DOHH2 (cell line): ENCODE data around the gene ATP8B1.
"Not testable (repeated sequence)": the region's sequence is repeated elsewhere in the genome, so short reads cannot be mapped to it uniquely, and the experiment has no call there.

Experiments used
- H3F3A ChIP-seq: fragments of 200-600 bp; sonication (generic), shearing (Covaris generic); 2 replicates; pipeline ENCODE4 v1.6.0; 2016; ENCODE audit warnings: antibody characterized with exemption, mild to moderate bottlenecking; ENCODE audit not compliant: control insufficient read depth, insufficient read depth
- H3K27ac ChIP-seq: fragments of 200-600 bp; sonication (generic); 2 replicates; pipeline ENCODE4 v1.5.1; 2014; ENCODE audit warnings: low read depth, mild to moderate bottlenecking, low read length, moderate library complexity
- H3K27me3 ChIP-seq: fragments of 200-600 bp; sonication (generic); 2 replicates; pipeline ENCODE4 v1.6.1; 2014; ENCODE audit warnings: mild to moderate bottlenecking, low read length, mixed read lengths; ENCODE audit not compliant: control insufficient read depth
- H3K36me3 ChIP-seq: fragments of 200-600 bp; sonication (generic); 2 replicates; pipeline ENCODE4 v1.6.1; 2014; ENCODE audit warnings: mild to moderate bottlenecking, low read length, moderate library complexity, mixed read lengths; ENCODE audit not compliant: control insufficient read depth
- H3K4me1 ChIP-seq: fragments of 200-600 bp; sonication (generic); 2 replicates; pipeline ENCODE4 v1.6.1; 2014; ENCODE audit warnings: mild to moderate bottlenecking, low read length, mixed read lengths; ENCODE audit not compliant: control insufficient read depth
- H3K4me2 ChIP-seq: fragments of 200-600 bp; sonication (generic); 2 replicates; pipeline ENCODE4 v1.6.0; 2014; ENCODE audit warnings: mild to moderate bottlenecking, low read length, moderate library complexity
- H3K4me3 ChIP-seq: fragments of 200-600 bp; sonication (generic); 2 replicates; pipeline ENCODE4 v1.5.1; 2014; ENCODE audit warnings: mild to moderate bottlenecking, low read length, mixed read lengths
- H3K79me2 ChIP-seq: fragments of 200-600 bp; sonication (generic); 2 replicates; pipeline ENCODE4 v1.6.1; 2014; ENCODE audit warnings: mild to moderate bottlenecking, low read length, mixed read lengths; ENCODE audit not compliant: control insufficient read depth
- H3K9me2 ChIP-seq: fragments of 200-600 bp; sonication (generic); replicated peaks from 2 replicates; pipeline ENCODE4 v1.6.1; 2014; ENCODE audit warnings: mild to moderate bottlenecking, low read length, mixed read lengths; ENCODE audit not compliant: control insufficient read depth
- H3K9me3 ChIP-seq: fragments of 200-600 bp; sonication (generic); 2 replicates; pipeline ENCODE4 v1.6.1; 2014; ENCODE audit warnings: antibody characterized with exemption, low read length, mixed read lengths; ENCODE audit not compliant: control insufficient read depth, insufficient read depth
- H4K20me1 ChIP-seq: fragments of 200-600 bp; sonication (generic); 2 replicates; pipeline ENCODE4 v1.6.0; 2014; ENCODE audit warnings: low read depth, mild to moderate bottlenecking, antibody characterized with exemption, low read length, moderate library complexity; ENCODE audit not compliant: control insufficient read depth, insufficient read depth
- EZH2phosphoT487 ChIP-seq: fragments of 200-600 bp; sonication (generic); IDR thresholded peaks from 2 replicates; pipeline ENCODE4 v1.6.1; 2017; ENCODE audit warnings: borderline replicate concordance, mild to moderate bottlenecking, antibody characterized with exemption, low read length, moderate library complexity, mixed read lengths
- TF ChIP-seq, protein P1 (sequence below): fragments of 200-600 bp; sonication (generic); IDR thresholded peaks from one replicate; pipeline ENCODE4 v1.5.1; 2014; ENCODE audit warnings: antibody characterized with exemption, mild to moderate bottlenecking, low read depth, low read length; ENCODE audit not compliant: poor library complexity, severe bottlenecking

The ATP8B1 gene

DNA sequence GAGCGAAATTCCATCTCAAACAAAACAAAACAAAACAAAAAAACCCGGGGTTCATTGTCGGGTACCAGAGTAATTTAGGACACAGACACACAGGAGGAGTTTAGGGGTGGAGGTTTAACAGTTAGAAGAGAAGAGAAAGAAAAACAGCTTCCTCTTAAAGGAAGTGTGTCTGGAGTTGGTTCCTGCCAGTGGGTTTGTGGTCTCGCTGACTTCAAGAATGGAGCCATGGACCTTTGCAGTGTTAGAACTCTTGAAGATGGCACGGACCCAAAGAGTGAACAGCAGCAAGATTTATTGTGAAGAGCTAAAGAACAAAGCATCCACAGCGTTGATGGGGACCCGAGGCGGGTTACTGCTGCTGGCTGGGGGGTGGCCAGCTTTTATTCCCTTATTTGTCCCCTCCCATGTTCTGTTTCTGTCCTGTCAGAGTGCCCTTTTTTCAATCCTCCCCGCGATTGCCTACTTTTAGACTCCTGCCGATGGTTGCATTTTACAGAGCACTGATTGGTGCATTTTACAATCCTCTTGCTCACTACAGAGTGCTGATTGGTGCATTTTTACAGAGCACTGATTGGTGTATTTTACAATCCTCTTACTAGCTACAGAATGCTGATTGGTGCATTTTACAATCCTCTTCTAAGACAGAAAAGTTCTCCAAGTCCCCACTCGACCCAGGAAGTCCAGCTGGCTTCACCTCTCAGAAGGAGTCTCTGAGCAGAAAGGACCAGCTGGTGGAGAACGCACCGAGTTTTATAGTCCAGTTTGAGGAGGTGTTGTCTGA, 28.7 kb upstream of the ATP8B1 start:
- Histone ChIP-seq H3K4me2 (no peak overlapping the region), H3K9me2 (no peaks in the 10 kb centered on the region), H3K36me3 (no peaks in the 10 kb centered on the region), H3K27ac (no peak overlapping the region), H4K20me1 (no peaks in the 10 kb centered on the region), H3K27me3 (0 out of 2 replicates have a peak, but pooled peaks cover 2% of the 10 kb centered on the region), H3F3A (no peaks in the 10 kb centered on the region), H3K4me3 (no peak overlapping the region), H3K79me2 (no peaks in the 10 kb centered on the region), H3K9me3 (peaks cover 5% of the 10 kb centered on the region; the same call in 1 of the 2 replicates), H3K4me1 (peaks cover 24% of the 10 kb centered on the region)
- TF ChIP-seq, protein P1, sequence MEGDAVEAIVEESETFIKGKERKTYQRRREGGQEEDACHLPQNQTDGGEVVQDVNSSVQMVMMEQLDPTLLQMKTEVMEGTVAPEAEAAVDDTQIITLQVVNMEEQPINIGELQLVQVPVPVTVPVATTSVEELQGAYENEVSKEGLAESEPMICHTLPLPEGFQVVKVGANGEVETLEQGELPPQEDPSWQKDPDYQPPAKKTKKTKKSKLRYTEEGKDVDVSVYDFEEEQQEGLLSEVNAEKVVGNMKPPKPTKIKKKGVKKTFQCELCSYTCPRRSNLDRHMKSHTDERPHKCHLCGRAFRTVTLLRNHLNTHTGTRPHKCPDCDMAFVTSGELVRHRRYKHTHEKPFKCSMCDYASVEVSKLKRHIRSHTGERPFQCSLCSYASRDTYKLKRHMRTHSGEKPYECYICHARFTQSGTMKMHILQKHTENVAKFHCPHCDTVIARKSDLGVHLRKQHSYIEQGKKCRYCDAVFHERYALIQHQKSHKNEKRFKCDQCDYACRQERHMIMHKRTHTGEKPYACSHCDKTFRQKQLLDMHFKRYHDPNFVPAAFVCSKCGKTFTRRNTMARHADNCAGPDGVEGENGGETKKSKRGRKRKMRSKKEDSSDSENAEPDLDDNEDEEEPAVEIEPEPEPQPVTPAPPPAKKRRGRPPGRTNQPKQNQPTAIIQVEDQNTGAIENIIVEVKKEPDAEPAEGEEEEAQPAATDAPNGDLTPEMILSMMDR = no peak
- no peak for TF ChIP-seq EZH2phosphoT487

DNA sequence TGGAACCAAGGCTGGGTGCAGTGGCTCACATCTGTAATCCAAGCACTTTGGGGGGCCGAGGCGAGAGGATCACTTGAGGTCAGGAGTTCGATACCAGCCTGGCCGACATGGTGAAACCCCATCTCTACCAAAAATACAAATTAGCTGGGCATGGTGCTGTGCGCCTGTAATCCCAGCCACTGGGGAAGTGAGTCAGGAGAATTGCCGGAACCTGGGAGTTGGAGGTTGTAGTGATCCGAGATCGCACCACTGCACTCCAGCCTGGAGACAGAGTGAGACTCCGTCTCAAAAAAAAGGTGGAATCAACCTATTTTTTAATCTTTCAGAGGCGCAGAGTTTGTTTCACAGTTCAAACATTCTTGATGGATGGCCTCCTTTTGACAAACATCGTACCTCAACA, 24.5 kb upstream of the ATP8B1 start:
- Histone ChIP-seq H3K27me3 (no peaks in the 10 kb centered on the region), H3K9me2 (no peaks in the 10 kb centered on the region)

DNA sequence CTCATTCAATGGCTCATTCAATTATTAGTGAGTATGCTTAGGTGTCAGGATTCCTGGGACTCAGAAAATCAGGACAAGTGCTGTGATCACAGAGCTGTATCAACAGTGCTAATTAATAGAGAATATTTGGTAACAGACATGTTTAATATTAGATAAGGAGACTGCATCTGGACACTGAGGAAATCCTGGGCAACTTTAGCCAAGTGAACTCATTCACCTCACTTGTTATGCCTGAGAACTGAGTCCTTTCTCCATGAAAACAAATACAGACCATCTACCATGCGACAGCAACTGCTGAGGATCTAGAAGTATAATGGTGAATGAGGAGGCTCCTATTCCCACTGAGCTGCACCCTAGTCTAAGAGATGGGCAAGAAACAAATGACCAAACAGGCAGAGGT, 23.1 kb upstream of the ATP8B1 start:
- H3K9me2 ChIP-seq = no peaks in the 10 kb centered on the region
- H3K27me3 ChIP-seq = no peaks in the 10 kb centered on the region
- TF ChIP-seq, protein P1 = no peak
- TF ChIP-seq EZH2phosphoT487 = no peak
- H3K9me3 ChIP-seq = no peaks in the 10 kb centered on the region
- no peaks in the 10 kb centered on the region; the same call in 1 of the 2 replicates for H3F3A ChIP-seq
- H3K79me2 ChIP-seq = no peaks in the 10 kb centered on the region
- no peak overlapping the region for H3K4me3 ChIP-seq
- H3K36me3 ChIP-seq = no peaks in the 10 kb centered on the region
- H3K4me2 ChIP-seq = no peak overlapping the region
- no peak overlapping the region for H3K27ac ChIP-seq
- 0 out of 2 replicates have a peak, but pooled peaks cover 3% of the 10 kb centered on the region for H3K4me1 ChIP-seq
- no peaks in the 10 kb centered on the region for H4K20me1 ChIP-seq

More for the DNA sequence above, 24.5 kb upstream of the ATP8B1 start:
- no peak overlapping the region for H3K4me3 ChIP-seq
- H3K9me3 ChIP-seq = peaks cover 5% of the 10 kb centered on the region; the same call in 1 of the 2 replicates
- no peaks in the 10 kb centered on the region; the same call in 1 of the 2 replicates for H3F3A ChIP-seq
- H3K79me2 ChIP-seq = no peaks in the 10 kb centered on the region
- no peaks in the 10 kb centered on the region for H3K36me3 ChIP-seq
- H3K27ac ChIP-seq = no peak overlapping the region
- no peaks in the 10 kb centered on the region for H4K20me1 ChIP-seq
- H3K4me1 ChIP-seq = peaks cover under 1% of the 10 kb centered on the region; the same call in 1 of the 2 replicates
- H3K4me2 ChIP-seq = no peak overlapping the region
- TF ChIP-seq, protein P1 = no peak
- no peak for TF ChIP-seq EZH2phosphoT487

DNA sequence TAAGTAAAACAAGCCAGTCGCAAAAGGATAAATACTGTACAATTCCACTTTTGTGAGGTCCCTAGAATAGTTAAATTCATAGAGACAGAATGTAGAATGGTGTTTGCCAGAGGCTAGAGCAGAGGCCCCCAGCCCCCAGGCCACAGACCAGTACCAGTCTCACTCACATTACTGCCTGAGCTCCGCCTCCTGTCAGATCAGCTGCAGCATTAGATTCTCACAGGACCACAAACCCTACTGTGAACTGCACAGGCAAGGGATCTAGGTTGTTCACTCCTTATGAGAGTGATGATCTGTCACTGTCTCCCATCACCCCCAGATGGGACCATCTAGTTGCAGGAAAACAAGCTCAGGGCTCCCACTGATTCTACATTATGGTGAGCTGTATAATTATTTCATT, 17.5 kb upstream of the ATP8B1 start:
- not testable (repeated sequence) for H3K4me2 ChIP-seq, H3K27ac ChIP-seq, H3F3A ChIP-seq, H3K27me3 ChIP-seq, H4K20me1 ChIP-seq, H3K9me3 ChIP-seq, H3K4me3 ChIP-seq, H3K79me2 ChIP-seq, H3K9me2 ChIP-seq, H3K36me3 ChIP-seq, H3K4me1 ChIP-seq
